LNCaP clone FGC (cell line): ENCODE measurements around the gene PNPLA1.
A peak's percentile ranks its signal among the peaks of the same experiment; 100 is the strongest.

ENCODE experiments used
- DNase-seq: peaks from one replicate; pipeline ENCODE4 v3.0.0-alpha.2; 2011; ENCODE audit warnings: low read depth
- H3K4me3 ChIP-seq: 2 replicates; pipeline ENCODE4 v1.5.1; 2011; ENCODE audit warnings: mild to moderate bottlenecking, low read depth, low read length, control low read depth
- TF ChIP-seq, protein P1 (sequence below): IDR thresholded peaks from 2 replicates; pipeline ENCODE4 v1.5.1; 2012; ENCODE audit warnings: mild to moderate bottlenecking; ENCODE audit not compliant: control insufficient read depth, insufficient read depth; ENCODE audit errors: extremely low read depth

PNPLA1 gene

DNA sequence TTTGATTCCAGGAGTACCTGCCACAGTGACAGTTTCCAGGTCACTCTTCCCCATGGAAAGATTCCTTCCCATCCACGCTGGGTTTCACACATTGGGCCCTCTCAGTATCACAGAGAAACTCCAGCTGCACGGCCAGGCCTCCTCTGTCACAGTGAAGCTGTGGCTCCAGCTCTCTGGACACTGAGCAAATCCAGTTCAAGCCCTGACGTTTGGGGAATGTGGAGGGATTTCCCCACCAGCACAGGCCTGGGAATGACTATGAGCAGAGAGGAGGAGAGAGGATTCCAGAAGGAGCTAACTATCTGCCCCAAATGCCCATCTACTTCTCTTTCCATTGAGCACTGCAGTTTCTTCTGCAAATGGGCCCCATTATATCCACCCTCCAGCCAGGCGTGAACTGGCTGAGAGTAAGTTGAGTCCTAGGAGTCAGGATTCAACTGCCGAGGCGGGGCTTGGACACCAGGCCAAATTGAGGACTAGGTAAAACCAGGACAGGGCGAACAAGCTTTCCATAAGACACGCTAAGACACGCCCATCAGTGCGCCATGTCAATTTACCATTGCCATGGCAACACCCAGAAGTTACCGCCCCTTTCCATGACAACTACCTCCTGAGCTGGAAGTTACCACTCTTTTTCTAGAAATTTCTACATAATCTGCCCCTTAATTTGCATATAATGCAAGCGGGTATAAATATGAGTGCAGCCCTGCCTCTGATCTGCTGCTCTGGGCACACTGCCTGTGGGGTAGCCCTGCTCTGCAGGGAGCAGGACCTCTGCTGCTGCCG lies 76.0 kb downstream of the PNPLA1 start:
- no peak overlapping the region for H3K4me3 ChIP-seq
- TF ChIP-seq, protein P1, sequence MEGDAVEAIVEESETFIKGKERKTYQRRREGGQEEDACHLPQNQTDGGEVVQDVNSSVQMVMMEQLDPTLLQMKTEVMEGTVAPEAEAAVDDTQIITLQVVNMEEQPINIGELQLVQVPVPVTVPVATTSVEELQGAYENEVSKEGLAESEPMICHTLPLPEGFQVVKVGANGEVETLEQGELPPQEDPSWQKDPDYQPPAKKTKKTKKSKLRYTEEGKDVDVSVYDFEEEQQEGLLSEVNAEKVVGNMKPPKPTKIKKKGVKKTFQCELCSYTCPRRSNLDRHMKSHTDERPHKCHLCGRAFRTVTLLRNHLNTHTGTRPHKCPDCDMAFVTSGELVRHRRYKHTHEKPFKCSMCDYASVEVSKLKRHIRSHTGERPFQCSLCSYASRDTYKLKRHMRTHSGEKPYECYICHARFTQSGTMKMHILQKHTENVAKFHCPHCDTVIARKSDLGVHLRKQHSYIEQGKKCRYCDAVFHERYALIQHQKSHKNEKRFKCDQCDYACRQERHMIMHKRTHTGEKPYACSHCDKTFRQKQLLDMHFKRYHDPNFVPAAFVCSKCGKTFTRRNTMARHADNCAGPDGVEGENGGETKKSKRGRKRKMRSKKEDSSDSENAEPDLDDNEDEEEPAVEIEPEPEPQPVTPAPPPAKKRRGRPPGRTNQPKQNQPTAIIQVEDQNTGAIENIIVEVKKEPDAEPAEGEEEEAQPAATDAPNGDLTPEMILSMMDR = no peak
- DNase-seq = no peak

DNA sequence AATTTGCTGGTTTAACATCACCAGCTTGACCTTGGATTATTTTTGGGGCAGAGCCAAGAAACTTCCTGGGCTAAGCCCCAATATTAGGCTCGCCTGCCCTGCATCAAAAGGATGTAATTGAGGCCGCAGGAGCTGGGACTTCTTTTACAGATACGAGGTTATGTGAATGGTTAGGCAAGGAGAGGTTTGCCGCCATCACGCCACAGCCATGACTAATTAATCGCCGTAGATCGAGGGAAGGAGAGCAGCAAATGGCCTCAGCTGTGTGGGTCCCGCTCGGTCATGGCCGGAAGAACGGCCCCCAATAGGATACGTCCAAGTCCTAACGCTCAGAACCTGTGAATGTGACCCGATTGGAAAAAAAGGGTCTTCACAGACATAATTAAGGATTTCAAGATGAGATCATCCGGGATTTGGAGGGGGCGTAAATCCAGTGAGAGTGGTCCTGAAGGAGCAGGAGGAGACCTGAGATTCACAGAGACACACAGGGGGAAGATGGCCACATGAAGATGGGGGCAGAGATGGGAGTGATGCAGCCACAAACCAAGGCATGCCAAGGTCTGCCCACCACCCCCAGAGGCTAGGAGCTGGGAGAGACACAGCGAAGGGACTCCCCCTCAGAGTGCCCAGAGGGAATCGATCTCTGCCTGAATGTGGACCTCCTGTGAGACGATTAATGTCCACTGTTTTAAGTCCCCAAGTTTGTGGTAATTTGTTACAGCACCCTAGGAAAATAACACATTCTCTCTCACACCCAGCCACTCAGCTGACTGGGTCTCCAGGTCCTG lies 76.8 kb downstream of the PNPLA1 start:
- no peak for DNase-seq
- H3K4me3 ChIP-seq = no peak overlapping the region
- TF ChIP-seq, protein P1 = no peak

DNA sequence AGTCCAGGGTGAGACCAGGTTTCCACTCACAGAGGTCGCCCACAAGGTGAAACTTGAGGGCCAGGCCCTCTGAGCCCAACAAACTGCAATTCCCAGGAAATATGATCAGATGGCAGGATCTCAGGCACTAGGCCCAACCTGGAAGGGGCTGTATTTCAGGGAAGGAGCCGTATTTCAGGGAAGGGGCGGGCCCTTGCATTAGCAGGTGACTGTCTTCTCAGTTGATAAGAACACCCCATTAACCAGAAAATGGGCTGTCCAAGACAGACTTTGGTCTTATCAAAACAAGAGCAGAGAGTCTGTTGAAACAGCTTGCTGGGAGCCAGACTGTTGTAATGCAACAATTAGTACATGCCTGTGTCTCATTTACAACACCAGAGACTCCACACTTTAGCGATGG lies 77.8 kb downstream of the PNPLA1 start:
- no peak overlapping the region for H3K4me3 ChIP-seq
- TF ChIP-seq, protein P1 = no peak
- no peak for DNase-seq

DNA sequence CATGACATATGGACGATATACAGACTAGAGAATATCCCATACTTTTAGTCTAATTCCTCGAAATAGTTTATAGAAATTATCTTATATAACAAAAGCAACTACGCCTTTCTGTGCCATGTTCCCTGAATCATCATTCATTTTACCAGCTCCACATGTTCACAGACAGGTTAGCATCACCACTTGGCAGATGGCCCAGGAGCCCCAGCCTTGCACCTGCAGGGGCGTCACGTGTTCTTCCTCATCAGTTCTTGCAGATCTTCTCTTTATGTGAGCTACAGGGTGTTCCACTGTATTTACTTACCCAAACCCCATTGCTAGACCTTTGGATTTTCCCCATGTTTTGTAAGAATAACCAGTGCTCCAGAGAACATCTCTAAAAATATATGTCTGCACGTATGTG lies 79.4 kb downstream of the PNPLA1 start:
- TF ChIP-seq, protein P1 = no peak
- DNase-seq = peak; percentile 97
- no peak overlapping the region for H3K4me3 ChIP-seq

DNA sequence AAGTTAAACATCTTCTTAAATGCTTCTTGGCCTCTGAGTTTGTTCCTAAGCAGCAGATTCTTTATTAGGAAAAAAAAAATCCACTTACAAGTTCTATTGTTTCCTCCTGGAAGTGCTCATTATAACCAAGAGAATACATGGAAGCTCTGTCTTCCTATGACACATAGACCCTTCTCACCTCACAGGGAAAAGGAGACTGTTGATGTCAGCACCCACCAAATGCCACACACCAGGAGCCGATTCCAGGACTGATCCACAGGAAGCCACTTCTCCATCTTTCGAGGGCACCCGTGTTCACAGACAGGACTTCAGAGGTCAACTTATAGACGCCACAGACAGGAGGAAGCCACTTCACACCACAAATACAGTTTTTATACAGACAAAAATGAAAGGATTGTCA lies 80.2 kb downstream of the PNPLA1 start:
- DNase-seq = no peak
- no peak overlapping the region for H3K4me3 ChIP-seq
- TF ChIP-seq, protein P1 = no peak

DNA sequence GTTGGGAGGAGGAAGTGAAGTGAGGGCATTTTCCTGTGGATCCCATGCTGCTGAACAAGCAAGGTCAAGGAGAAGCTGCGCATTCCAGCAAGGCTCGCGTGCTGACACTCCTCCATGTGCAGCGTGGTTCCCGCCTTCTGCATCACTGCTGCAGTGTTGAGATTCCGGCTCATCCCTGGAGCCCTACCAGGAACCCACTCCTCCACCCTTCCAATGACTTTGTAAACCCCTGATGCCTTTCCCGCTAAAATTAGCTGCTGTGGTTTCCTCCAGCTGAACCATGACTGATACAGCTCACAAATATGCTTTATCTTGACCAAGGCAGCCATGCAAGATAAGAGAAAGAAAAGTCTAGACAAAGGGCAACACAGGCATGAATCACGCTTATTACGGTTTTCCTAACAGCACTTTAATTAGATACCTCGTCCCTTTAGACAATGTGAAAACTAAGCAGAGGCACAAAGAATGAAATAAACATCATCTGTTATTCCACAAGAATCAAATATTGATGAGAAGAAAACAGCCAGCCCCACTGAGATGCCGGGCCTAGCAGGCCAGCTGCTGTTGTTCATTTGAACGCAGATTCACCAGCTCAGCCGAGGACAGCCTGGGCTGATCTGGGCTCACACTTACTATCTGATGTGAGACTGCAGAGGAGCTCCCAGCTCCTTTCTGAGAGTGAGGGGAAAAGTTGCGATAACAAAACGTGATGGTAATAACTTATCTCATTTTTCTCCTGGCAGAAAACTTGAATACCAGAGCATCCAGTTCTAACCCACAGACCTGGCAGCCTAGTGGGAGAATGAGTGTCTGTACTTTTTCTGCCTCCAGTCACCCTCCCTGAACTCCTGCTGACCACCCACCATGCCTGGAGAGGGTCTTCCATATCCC lies 81.1 kb downstream of the PNPLA1 start:
- TF ChIP-seq, protein P1 = no peak
- no peak overlapping the region for H3K4me3 ChIP-seq
- DNase-seq = no peak
